Fibroblast of mammary gland (primary cell): ENCODE measurements around the gene PLPP7.

Source experiments
- DNase-seq: peaks from one replicate; pipeline ENCODE4 v3.0.0-alpha.2; 2010; ENCODE audit warnings: low read depth
- H3K4me3 ChIP-seq: 2 replicates; pipeline ENCODE4 v1.5.1; 2011; ENCODE audit warnings: low read depth, mild to moderate bottlenecking, low read length, moderate library complexity; ENCODE audit not compliant: control insufficient read depth
- TF ChIP-seq, protein P1 (sequence below): conservative IDR thresholded peaks from 2 replicates; pipeline ENCODE4 v1.5.1; 2011; ENCODE audit warnings: low read depth, low read length, inconsistent platforms; ENCODE audit not compliant: control insufficient read depth, insufficient read depth

PLPP7 gene

DNA sequence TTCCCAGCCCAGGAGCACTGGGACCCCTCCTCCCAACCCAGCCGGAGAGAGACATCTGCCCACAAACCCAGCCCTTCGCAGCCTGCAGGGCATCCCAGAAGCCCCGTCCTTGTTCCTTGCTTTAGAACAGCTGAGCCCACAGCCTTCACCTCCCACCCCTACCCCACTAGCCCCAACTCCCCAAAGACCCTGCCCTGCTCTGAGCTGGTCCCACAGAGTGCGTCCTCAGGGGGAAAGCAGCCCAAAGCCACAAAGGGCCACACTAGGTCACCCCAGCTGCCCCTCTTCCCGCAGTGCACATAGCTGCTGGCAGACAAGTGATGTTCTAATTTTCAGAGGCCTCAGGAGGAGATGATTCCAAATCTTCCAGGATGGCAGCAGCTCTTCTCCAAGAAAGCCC is 8.8 kb downstream of the PLPP7 start:
- TF ChIP-seq, protein P1, sequence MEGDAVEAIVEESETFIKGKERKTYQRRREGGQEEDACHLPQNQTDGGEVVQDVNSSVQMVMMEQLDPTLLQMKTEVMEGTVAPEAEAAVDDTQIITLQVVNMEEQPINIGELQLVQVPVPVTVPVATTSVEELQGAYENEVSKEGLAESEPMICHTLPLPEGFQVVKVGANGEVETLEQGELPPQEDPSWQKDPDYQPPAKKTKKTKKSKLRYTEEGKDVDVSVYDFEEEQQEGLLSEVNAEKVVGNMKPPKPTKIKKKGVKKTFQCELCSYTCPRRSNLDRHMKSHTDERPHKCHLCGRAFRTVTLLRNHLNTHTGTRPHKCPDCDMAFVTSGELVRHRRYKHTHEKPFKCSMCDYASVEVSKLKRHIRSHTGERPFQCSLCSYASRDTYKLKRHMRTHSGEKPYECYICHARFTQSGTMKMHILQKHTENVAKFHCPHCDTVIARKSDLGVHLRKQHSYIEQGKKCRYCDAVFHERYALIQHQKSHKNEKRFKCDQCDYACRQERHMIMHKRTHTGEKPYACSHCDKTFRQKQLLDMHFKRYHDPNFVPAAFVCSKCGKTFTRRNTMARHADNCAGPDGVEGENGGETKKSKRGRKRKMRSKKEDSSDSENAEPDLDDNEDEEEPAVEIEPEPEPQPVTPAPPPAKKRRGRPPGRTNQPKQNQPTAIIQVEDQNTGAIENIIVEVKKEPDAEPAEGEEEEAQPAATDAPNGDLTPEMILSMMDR, result no peak
- no peak for DNase-seq

DNA sequence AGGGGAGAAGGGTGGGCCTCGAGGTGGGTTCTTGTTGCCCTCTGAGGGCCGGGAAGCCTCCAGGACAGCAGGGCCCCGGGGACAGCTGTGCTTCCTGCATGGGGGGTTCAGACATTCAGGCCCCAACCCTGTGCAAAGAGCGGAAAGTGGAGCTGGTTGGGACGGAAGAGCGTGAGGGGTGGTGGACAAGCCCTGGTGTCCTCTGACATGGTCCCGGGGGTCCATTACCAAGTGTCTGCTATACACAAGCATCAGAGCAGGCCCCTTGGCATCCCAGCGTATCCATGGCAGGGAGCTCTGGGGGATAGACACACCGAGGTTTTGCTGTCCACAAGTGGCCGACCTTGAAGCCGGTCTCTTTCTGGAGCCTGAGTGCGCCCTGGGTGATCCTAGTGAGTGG is 9.3 kb downstream of the PLPP7 start:
- TF ChIP-seq, protein P1, result no peak
- no peak for DNase-seq

More for the DNA sequence above, 8.8 kb downstream of the PLPP7 start:
- H3K4me3 ChIP-seq, result no peak overlapping the region

GRCh38 chr9:131299346-131299960 is 9.9 kb downstream of the PLPP7 start:
- no peak overlapping the region for H3K4me3 ChIP-seq
- DNase-seq, result no peak
- TF ChIP-seq, protein P1, result no peak

More for the DNA sequence above, 9.3 kb downstream of the PLPP7 start:
- no peak overlapping the region for H3K4me3 ChIP-seq

DNA sequence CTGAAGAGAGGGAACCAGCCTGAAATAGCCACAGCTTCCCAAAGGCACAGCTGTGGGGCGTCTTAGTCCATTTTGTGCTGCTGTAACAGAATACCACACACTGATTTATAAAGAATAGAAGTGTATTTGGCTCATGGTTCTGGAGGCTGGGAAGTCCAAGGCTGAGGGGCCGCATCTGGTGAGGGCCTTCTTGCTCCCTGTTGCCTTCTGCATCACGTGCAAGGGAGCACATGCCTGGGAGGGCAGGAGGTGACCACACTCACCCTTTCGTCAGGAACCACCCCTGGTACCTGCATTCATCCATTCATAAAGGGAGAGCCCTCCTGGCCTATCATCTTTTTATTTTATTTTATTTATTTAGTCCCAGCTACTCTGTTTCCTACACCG is 10.4 kb downstream of the PLPP7 start:
- TF ChIP-seq, protein P1, result no peak
- DNase-seq, result no peak
- no peak overlapping the region for H3K4me3 ChIP-seq

DNA sequence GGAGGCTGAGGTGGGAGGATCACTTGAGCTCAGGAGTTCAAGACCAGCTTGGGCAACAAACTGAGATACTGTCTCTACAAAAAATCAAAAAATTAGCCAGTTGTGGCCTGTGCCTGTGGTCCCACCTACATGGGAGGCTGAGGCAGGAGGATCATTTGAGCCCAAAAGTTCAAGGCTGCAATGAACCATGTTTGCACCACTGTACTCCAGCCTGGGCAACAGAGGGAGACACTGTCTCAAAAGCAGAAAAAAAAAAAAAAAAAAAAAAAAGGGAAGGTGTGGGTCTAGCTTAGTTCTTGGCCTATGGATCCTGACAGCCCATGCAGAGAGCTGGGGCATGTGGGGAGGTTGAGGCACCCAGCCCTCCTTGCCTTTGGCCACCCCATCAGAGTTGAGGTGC is 10.9 kb downstream of the PLPP7 start:
- no peak overlapping the region for H3K4me3 ChIP-seq

DNA sequence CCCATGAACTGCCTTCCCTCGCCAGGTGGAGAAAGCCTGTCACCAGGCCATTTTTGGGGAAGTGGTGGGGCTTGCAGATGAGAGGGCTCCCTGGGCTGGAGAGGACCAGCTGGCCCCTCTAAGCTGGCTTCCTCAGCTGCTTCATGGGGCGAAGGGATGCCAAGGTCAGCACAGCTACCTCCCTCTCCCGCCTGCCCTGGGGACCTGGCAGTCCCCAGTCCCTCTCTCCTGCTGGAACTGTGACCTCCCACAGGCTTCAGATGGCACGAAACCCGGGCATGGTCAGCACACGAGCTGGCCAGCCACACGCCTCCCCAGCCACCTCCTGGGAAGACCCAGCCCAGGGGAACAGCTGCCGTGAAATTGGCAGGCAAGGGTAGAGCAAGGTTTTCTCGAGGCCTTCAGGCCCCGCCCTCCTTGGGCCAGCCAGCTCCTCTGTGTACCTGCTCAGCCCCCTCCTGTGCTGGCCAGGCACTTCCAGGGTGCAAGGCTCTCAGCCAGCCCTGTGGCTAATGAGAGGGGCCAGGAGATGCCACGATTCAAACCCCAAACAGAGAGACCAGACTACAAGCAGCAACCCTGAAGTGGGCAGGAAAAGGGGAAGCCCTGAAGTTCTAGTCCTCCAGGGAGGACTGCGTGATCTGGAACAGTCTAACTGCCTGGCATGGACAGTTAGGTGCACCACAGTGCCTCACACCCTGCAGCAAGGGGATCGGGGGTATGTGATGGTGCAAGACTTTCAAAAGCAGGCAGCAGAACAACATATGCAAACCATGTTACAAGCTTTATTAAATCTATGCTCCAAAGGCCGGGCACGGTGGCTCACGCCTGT is 12.9 kb downstream of the PLPP7 start:
- no peak overlapping the region for H3K4me3 ChIP-seq
- TF ChIP-seq, protein P1, result no peak
- no peak for DNase-seq

More for the DNA sequence above, 10.9 kb downstream of the PLPP7 start:
- no peak for DNase-seq
- TF ChIP-seq, protein P1, result no peak
